GDM1 (cell line): ENCODE data around the gene SELPLG.
"Not testable (repeated sequence)": the region's sequence is repeated elsewhere in the genome, so short reads cannot be mapped to it uniquely, and the experiment has no call there.

ENCODE experiments used
- DNase-seq: peaks from one replicate; lab custom pipeline; 2025; lab: John Stamatoyannopoulos, UW

Gene SELPLG

GRCh38 chr12:108633534-108634248 lies at the start of gene SELPLG:
TSS of gene SELPLG (minus strand) at chr12:108633894. CDS start at chr12:108624307, 9,587 bp downstream.
- DNase-seq: peak; percentile 87

DNA sequence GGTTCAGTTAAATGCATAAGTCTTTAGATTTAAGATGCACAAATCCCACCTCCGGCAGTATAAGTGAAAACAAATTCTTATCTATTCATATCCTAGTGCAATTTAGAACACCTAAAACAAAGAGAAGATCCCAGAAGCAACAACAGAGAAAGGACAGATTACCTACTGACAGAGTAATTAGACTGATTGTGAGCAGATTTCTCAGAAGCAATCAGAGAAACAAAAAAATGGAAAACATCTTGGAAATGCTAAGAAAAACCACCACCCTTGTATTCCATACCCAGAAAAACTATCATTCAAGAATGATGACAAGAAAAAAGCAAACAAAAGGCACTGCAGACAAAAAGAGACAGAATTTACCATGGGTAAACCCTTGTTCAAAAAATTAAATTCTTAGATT lies 47.6 kb upstream of the SELPLG start:
- no peak for DNase-seq

GRCh38 chr12:108679106-108679681 lies 45.5 kb upstream of the SELPLG start:
- no peak for DNase-seq

- DNase-seq: no peak
These were observed 44.5 kb upstream of the SELPLG start for GRCh38 chr12:108678104-108678730.

DNA sequence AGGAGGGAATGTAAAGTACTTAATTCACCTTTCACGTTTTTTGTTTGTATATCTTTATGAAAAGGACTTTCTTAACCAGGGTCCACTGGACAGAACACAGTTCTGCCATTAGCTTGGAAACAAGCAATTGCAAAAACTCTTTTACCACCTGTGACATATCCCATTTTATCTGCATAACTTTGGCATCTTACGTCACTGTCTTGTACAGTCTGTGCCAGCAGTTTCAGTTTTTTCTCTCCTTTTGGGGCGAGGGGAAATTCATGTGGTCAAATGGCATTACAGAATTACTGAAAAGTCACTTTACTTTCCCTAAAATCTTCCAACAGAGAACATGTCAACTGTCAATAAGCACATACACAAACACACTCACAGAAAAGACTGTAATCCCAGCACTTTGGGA lies 43.7 kb upstream of the SELPLG start:
- DNase-seq: no peak

DNA sequence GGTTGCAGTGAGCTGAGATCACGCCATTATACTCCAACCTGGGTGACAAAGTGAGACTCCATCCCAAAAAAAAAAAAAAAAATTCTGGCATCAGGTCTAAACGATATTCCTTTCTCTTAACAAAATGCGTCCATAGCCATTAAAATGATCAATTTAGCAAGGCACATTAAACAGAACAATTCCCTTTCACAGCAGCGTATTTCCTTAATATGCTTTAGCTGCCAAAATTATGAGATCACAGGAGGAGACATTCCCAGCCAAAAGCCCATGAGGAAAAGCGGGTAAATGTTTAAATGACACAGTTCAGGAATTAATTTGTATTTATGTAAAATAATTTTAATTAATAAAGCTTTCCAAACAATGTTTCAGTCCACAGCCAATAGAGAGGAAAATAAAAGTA lies 43.0 kb upstream of the SELPLG start:
- DNase-seq: no peak

GRCh38 chr12:108675792-108676191 lies 42.1 kb upstream of the SELPLG start:
- DNase-seq: no peak

GRCh38 chr12:108672054-108672453 lies 38.4 kb upstream of the SELPLG start:
- no peak for DNase-seq

DNA sequence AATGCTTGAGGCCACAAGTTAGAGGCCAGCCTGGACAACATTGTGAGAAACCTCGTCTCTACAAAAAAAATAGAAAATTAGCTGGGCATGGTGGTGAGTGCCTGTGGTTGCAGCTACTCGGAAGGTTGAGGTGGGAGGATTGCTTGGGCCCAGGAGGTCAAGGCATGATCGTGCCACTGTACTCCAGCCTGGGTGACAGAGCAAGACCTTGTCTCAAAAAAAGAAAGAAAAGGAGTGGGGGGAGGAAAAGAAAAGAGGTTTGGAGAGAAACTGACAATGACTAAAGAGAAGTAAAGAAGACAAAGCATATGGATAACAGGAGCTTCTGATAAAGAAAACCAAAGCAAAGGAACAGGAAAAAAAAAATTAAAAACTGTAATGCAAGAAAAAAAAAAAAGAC lies 37.4 kb upstream of the SELPLG start:
- DNase-seq: no peak

DNA sequence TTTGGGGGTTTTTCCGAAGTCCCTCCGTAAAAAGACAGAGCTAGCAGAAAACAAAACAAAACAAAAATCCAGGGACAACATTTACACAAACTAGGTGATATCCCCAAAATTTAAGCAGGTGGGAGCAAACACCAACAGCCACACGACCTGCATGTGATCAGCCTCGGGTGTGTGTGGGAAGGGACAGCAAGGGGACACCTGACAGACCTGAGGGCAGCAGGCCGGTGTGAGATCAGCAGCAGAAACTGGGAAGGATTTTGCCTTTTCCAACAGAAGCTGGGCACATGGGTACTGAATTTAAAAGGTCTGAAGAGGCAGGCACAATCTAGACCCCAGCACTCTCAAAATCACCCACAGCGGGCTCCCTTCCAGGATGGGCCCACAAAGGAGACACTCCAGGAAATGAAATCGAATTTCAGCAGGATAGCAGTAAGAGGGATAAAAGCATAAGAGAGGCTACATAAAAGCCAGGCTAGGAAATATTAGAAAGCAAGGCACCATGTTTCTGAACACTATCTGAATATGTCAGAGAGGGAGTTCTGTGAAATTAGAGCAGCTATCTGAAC lies 36.5 kb upstream of the SELPLG start:
- no peak for DNase-seq

GRCh38 chr12:108668542-108668941 lies 34.8 kb upstream of the SELPLG start:
- DNase-seq: no peak

- DNase-seq: no peak
These were observed 34.4 kb upstream of the SELPLG start for GRCh38 chr12:108668063-108668462.

DNA sequence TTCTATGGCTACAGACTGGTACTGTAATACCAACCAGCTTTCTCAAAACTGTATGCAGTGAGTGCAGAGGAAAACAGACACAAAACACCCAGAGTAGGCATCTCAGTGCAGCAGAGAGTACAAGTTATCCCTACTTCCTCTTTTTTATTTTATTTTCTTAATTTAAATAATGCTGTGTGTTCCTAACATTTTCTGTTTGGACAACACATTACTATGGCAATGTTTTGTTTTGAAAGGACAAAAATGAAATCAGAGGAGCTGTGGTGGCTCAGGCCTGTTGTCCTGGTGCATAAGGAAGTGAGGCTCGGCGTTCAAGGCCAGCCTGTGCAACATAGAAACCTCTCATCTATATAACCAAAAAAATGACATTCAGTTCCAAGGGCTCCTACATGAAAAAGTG lies 33.7 kb upstream of the SELPLG start:
- no peak for DNase-seq

DNA sequence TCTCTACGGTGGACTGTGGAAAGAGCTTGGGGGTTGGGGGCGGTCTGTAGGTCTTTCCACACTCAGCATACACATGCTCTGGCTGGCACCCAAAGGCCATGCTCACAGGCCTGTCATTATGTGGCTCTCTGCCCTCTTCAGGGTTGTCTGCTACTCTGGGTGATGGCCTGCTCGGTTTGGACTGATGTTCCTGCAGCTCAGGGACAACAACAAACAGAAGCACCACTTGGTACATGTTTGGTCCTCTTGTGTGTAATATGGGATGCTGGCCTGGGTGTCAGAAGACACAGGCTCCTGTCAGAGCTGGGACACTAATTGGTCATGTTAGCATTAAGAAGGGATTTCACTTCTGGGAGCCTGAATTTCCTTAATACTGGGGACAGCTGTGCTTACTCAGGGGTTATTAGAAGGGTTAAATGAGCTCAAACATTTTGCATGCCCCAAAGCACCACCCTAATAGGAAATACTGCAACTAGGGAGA lies 32.7 kb upstream of the SELPLG start:
- DNase-seq: no peak

DNA sequence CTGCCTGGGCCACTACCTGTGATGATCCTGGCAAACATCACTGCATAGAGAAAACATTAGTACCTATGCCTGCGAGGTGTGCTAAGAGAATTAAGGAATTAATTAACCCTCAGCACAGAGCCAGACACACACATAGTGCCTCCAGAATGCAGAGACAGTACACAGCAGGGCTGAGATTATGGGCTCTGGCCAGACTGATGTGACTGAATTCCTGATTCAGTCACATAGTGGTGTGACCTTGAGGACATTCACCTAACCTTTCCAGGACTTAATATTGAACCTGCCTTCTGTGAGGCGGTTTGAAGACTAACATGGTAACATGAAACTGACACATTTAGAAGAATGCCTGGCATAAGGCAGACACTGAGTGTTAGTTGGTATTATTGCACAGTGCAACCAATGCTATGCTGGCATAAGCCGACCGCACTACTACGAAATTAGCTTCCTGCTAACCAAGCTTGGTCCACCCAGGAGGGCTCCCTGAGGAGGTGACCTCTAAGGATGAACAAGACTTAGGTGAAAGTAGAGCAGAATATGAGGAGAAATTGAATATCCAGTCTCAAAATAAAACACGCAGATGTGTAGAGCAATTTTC lies 32.0 kb upstream of the SELPLG start:
- no peak for DNase-seq

- DNase-seq: peak; percentile 71
These were observed 30.9 kb upstream of the SELPLG start for GRCh38 chr12:108664338-108665258.

DNA sequence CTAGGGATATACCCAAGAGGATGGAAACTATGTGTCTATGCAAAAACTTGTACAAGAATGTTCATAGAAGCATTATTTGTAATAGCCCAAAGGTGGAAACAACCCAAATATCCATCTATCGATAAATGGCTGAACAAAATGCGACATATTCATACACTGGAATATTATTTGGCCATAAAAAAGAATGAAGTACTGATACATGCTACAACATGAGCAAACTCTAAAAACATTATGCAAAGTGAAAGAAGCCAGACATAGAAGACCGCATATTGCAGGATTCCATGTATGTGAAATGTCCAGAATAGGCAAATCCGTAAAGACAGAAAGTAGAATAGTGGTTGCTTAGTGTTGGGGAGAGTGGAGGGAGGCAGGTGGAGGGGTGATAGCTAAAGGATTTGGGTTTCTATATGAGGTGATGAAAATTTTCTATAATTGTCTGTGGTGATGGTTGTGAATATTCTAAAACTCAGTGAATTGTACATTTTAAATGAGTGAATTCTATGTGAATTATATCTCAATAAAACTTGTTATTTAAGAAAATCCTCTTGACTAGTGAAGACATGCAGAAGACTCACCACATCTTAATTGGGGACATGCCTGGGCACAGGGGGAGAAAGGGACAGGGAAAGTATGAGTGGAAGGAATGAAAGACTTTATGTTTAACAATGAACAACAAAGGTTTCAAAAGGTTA lies 29.8 kb upstream of the SELPLG start:
- no peak for DNase-seq

DNA sequence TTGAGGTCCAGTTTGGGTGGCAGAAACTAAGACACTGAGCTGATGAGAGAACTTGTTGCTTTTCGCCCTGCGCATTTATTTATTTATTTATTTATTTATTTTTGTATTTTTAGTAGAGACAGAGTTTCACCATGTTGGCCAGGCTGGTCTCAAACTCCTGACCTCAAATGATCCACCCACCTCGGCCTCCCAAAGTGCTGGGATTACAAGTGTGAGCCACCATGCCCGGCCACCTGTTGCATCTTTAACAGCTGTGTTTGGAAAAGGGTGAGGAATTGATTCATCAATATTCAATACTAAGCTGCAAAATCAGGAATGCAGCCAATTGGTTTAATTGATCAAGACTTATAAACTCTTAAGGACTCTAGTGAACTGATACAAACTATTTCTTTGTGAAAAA lies 24.4 kb upstream of the SELPLG start:
- DNase-seq: not testable (repeated sequence)

DNA sequence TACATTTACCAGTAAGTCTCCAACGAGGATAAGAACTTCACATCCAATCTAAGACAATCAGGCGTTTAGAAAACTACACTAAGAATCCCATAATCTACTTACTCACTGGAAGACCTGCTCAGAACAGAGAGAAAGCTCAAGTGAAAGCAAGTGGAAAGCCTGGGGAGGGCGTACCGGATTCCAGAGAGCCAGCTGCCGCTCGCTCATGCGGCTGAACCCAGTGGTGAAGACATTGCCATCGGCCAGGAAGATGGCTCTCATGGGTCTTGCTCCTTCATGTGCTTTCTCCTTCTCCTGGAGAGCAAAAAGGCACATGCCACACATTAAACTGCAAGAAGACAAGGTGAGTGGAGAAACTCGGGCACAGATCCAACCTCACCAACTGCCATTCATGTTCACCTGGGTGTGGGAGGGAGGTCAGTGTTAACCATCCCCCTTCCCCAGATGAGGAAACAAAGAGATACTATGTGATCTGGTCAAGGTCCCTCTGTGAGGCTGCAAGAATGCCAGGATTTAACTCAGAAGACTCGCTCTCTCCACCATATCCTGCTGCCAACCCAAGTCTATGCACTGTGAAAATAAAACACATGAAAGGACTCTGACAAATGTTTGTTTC lies 23.5 kb upstream of the SELPLG start:
- DNase-seq: no peak

DNA sequence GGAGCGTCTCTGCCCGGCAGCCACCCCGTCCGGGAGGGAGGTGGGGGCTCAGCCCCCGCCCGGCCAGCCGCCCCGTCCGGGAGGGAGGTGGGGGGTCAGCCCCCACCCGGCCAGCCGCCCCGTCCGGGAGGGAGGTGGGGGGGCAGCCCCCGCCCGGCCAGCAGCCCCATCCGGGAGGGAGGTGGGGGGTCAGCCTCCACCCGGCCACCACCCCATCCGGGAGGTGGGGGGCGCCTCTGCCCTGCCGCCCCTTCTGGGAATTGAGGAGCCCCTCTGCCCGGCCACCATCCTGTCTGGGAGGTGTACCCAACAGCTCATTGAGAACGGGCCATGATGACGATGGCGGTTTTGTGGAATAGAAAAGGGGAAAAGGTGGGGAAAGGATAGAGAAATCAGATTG lies 22.6 kb upstream of the SELPLG start:
- not testable (repeated sequence) for DNase-seq
